GM13977 (cell line): Measurements from ENCODE around the gene KAZN.

Source experiments
- DNase-seq: peaks from one replicate; pipeline ENCODE4 v3.0.0; 2012; ENCODE audit warnings: low spot score
- CTCF ChIP-seq: IDR thresholded peaks from 2 replicates; pipeline ENCODE4 v1.5.1; 2012; ENCODE audit warnings: mild to moderate bottlenecking, control low read depth; ENCODE audit not compliant: insufficient read depth; ENCODE audit errors: extremely low read depth, missing control alignments
- in situ Hi-C: fragments of 300-500 bp; cut with MboI; formaldehyde crosslinking; loops from one replicate; pipeline ENCODE4 v1.12.0; 2022; ENCODE audit warnings: low sequenced_read_pairs, low pct_unique_long_range_greater_than_20kb, mixed read lengths, inconsistent platforms; ENCODE audit not compliant: unreplicated experiment

The KAZN gene

DNA sequence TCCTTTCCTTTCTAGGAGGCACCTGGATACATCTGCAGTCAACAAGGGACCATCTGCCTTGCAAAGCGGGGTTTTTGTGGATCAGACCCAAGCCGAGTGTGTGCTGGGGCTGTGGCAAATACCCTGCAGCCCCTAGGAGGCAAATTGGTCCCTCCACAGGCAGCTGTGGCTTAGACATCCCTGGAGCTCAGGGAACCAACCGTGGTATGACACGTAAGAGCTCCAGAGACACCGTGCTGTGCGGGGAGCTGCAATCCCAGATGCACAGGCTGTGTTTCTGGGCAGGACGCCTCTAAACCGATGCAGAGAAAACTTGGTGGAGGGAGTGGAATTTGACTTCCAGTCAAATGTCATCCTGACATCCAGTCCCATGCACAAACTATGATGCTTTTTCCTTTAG, 141.5 kb downstream of the KAZN start:
- TF ChIP-seq CTCF: no peak
- in situ Hi-C loops: no loop called here
- DNase-seq: no peak

GRCh38 chr1:14741082-14741481, 142.6 kb downstream of the KAZN start:
- DNase-seq: no peak
- in situ Hi-C loops: no loop called here
- no peak for TF ChIP-seq CTCF

- no peak for TF ChIP-seq CTCF
- in situ Hi-C loops: no loop called here
- DNase-seq: no peak
These were observed 143.0 kb downstream of the KAZN start for GRCh38 chr1:14741532-14741931.

- in situ Hi-C loops: no loop called here
- DNase-seq: no peak
These were observed 143.9 kb downstream of the KAZN start for GRCh38 chr1:14742181-14742980.

DNA sequence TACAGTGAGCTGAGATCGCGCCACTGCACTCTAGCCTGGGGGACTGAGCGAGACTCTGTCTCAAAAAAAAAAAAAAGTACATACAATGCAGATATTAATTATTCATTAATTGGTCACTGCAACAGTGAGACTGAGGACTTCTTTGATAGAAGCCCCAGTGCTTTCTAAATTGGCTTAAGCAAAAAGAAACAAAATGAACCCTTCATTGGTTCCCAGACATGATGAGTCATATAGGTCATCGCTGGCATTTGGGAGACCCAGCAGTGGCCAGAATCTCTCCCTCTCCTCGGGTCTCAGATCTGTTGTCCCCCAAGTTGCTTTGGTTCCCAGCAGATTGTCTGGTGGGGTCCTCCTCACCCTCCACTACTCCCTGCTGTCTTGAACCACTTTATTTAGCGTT, 144.9 kb downstream of the KAZN start:
- in situ Hi-C loops: no loop called here
- DNase-seq: no peak
- no peak for TF ChIP-seq CTCF

More at GRCh38 chr1:14742181-14742980, 143.9 kb downstream of the KAZN start:
- no peak for TF ChIP-seq CTCF

DNA sequence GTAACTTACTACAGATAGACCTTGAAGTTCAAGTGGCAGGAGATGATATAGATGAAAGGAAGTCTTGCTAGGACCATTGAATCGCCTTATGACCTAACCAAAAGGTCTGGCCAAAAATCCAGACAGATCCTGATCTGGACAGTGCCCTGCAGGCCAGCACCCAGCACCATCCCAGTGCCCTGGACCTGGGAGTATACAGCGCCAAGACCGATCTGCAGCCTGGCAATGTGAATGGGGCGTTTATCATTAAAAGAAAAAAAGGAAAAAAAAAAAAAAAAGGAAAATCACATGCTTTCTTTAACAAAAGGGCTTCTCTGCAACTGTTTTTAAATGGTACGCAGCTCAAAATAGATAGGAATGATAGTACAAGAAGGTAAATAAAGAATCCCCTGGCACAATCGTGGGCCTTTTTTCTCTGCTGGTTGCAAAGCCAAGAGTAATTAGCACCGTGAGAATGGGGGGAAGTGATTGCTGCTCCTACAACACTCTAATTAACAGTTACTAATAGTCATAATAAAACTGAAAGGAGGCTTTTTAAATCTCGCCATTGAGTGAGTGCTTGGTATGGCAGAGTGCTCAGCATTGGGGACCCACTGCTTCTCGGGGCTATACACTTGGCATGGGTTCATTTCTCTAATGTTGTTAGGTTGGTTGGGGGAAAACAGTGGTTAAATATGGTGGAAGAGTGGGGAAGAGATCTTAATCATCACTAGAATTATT, 146.7 kb downstream of the KAZN start:
- in situ Hi-C loops: no loop called here
- no peak for DNase-seq
- TF ChIP-seq CTCF: no peak
